GM12878 (cell line): ENCODE data around the gene CAMTA1. TPM values are rescaled to one million over a fixed set of nuclear protein-coding genes. Genes with fewer than 3 reads are reported as not detected.

Experiments
- CEBPB ChIP-seq, 2 experiments: fragments of 150-350 bp in 1 of 2; IDR thresholded peaks; 2 replicates each; pipeline ENCODE4 v1.6.1; 2012 to 2014; ENCODE audit warnings: low read depth in 2 of 2, low read length in 2 of 2, borderline replicate concordance in 1 of 2, inconsistent platforms in 1 of 2
- E2F4 ChIP-seq: IDR thresholded peaks from 2 replicates; pipeline ENCODE4 v1.6.1; 2012; ENCODE audit warnings: low read depth, low read length, improper control_type of control experiment
- FOS ChIP-seq: IDR thresholded peaks from 3 replicates; pipeline ENCODE4 v1.6.1; 2011; ENCODE audit warnings: borderline replicate concordance; ENCODE audit not compliant: insufficient read length; ENCODE audit errors: extremely low read depth
- HCFC1 ChIP-seq: fragments of 150-350 bp; IDR thresholded peaks from 2 replicates; pipeline ENCODE4 v1.6.1; 2014; ENCODE audit warnings: low read length
- HSF1 ChIP-seq: fragments of 150-350 bp; IDR thresholded peaks from 2 replicates; pipeline ENCODE4 v1.6.1; 2014; ENCODE audit warnings: mild to moderate bottlenecking, low read depth, low read length
- MLLT1 ChIP-seq: fragments of 450-650 bp; IDR thresholded peaks from 2 replicates; pipeline ENCODE4 v1.6.1; 2016; ENCODE audit warnings: mild to moderate bottlenecking
- MTA3 ChIP-seq: IDR thresholded peaks from 2 replicates; pipeline ENCODE4 v1.6.1; 2012; ENCODE audit warnings: low read length, inconsistent platforms, borderline replicate concordance
- SKIL ChIP-seq: fragments of 450-650 bp; IDR thresholded peaks from 2 replicates; pipeline ENCODE4 v1.6.1; 2017; ENCODE audit warnings: mild to moderate bottlenecking, low read depth, inconsistent platforms; ENCODE audit not compliant: poor library complexity, severe bottlenecking
- ZNF217 ChIP-seq: fragments of 450-650 bp; IDR thresholded peaks from 2 replicates; pipeline ENCODE4 v1.6.1; 2017; ENCODE audit warnings: antibody characterized with exemption, mild to moderate bottlenecking
- polyA plus RNA-seq, 11 experiments: library from polyadenylated mRNA; depleted of rRNA in 4 of 11; unstranded in 6 of 11; stranded (reverse) in 5 of 11; fragments of >200 nt; fragmentation: Nextera tagmentation in 4 of 11; fragmentation: Illumina TruSeq in 1 of 11; extraction: Ambion mirVana in 4 of 11; extraction: Trizol in 1 of 11; gene quantifications; 1 replicate in 1 of 11; 2 replicates in 10 of 11; pipeline versions ENCODE4 v1.2.1 to v1.2.3, GENCODE V29; 2011 to 2016; ENCODE audit warnings: inconsistent platforms in 2 of 11, missing spikeins in 2 of 11, low read depth in 1 of 11
- total RNA-seq, 4 experiments: library from RNA; depleted of rRNA in 3 of 4; stranded (reverse); fragments of >200 nt in 3 of 4; fragmentation: Illumina TruSeq in 1 of 4; extraction: Trizol in 1 of 4; gene quantifications; 2 replicates each; pipeline versions ENCODE4 v1.2.1 to v1.2.3, GENCODE V29; 2013 to 2021

CAMTA1 gene
- total and polyA plus RNA-seq, 10 of the 15 experiments (the other 5 are each of a cell fraction or from before 2014, with no cell fraction given): 37.7 to 148 (median 76.4) TPM

GRCh38 chr1:6905331-6905730, 120.1 kb downstream of the CAMTA1 start (continued):
- TF ChIP-seq HSF1: no peak
- no peak for TF ChIP-seq SKIL
- no peak for TF ChIP-seq CEBPB (IDR thresholded peaks at IDR 0.05; ENCODE audit: borderline replicate concordance in 1 of 2, low read depth in 2 of 2, low read length in 2 of 2)
- no peak for TF ChIP-seq FOS
- no peak for TF ChIP-seq MTA3
- no peak for TF ChIP-seq E2F4
- no peak for TF ChIP-seq MLLT1
- TF ChIP-seq ZNF217: no peak
- no peak for TF ChIP-seq HCFC1
